ENCODE measurements around the gene EHBP1L1. TPM values are rescaled to one million over a fixed set of nuclear protein-coding genes. Genes with fewer than 3 reads are reported as not detected.

The EHBP1L1 gene
- total and polyA plus RNA-seq, 12 donors, result 30.8 to 113 (median 53.9) TPM

- Histone ChIP-seq H3K9me3 (no peaks in the 10 kb centered on the region), H3K4me1 (peaks cover 21 to 61% (median 50%) of the 10 kb centered on the region in 9 donors), H3K4me3 (peak overlapping the region in 9 of 10 donors; percentile 12 to 87 (median 75)), H3K27me3 (no peaks in the 10 kb centered on the region), H3K36me3 (peaks cover 0 to 70% (median 14%) of the 10 kb centered on the region in 9 donors), H3K27ac (peak overlapping the region; percentile 73 to 99 (median 96))
- WGBS, 2 donors, result 72 to 77% methylated on average over 35 of the region's 35 CpGs
- DNase-seq (peak in 1 of 2 donors; percentile 62), ATAC-seq (peak in 4 of 8 donors; percentile 1 to 7 (median 5))
- no peak for TF ChIP-seq CTCF (IDR thresholded peaks at IDR 0.05)
- intact Hi-C loops (cut with DNase I), result no loop called here
Observed at GRCh38 chr11:65640483-65641296, 64.8 kb downstream of the EHBP1L1 start.

- H3K27ac ChIP-seq, result peak overlapping the region in 9 of 10 donors; percentile 6 to 99 (median 95)
- 82% methylated on average over 16 of the region's 16 CpGs for WGBS, 2 donors
- no peak for ATAC-seq
Observed at GRCh38 chr11:65641297-65642013, 65.6 kb downstream of the EHBP1L1 start.

More at GRCh38 chr11:65641297-65642013, 65.6 kb downstream of the EHBP1L1 start:
- Histone ChIP-seq H3K9me3 (no peaks in the 10 kb centered on the region), H3K27me3 (peaks cover 0 to 6% (median 0%) of the 10 kb centered on the region in 7 donors), H3K4me1 (peaks cover 21 to 61% (median 50%) of the 10 kb centered on the region in 9 donors), H3K4me3 (peak overlapping the region in 7 of 10 donors; percentile 23 to 87 (median 81)), H3K36me3 (peaks cover 0 to 70% (median 12%) of the 10 kb centered on the region in 9 donors)
- intact Hi-C loops (cut with DNase I), result no loop called here
- no peak for TF ChIP-seq CTCF (IDR thresholded peaks at IDR 0.05)
- DNase-seq, result no peak

Small RNAs within 50 kb of the gene (microRNA-seq; reads per million reads assigned to microRNA genes)
- gene MIR4690, result 0 to 0.51 reads per million in 2 donors

Other genes starting within 250 kb of the EHBP1L1 start
- 10 to 100 TPM; 37.4 to 63.4 (median 50.6) TPM for gene DPF2, start 242.2 kb upstream of the EHBP1L1 start, total RNA-seq
- 10 to 100 TPM; 24.9 to 32.6 TPM for gene DPF2, start 242.2 kb upstream of the EHBP1L1 start, polyA plus RNA-seq
- gene TIGD3, start 221.3 kb upstream of the EHBP1L1 start, total RNA-seq, result under 1 TPM in 8 of 10 donors, not detected in 2; 0.11 to 0.87 (median 0.33) TPM
- under 1 TPM; 0.19 to 0.80 TPM for gene TIGD3, start 221.3 kb upstream of the EHBP1L1 start, polyA plus RNA-seq
- 10 to 100 TPM in 1 of 10 donors, 1 to 10 TPM in 9; 4.6 to 12.2 (median 8.3) TPM for gene SLC25A45, start 193.4 kb upstream of the EHBP1L1 start, total RNA-seq
- 10 to 100 TPM in 1 of 2 donors, 1 to 10 TPM in 1; 3.1 to 10.7 TPM for gene SLC25A45, start 193.4 kb upstream of the EHBP1L1 start, polyA plus RNA-seq
- 10 to 100 TPM in 6 of 10 donors, 1 to 10 TPM in 4; 6.0 to 16.9 (median 12.2) TPM for gene FRMD8, start 189.4 kb upstream of the EHBP1L1 start, total RNA-seq
- 10 to 100 TPM in 1 of 2 donors, 1 to 10 TPM in 1; 9.9 to 12.9 TPM for gene FRMD8, start 189.4 kb upstream of the EHBP1L1 start, polyA plus RNA-seq
- 100 to 1,000 TPM; 284 to 808 (median 432) TPM for gene NEAT1, start 153.3 kb upstream of the EHBP1L1 start, total RNA-seq
- gene NEAT1, start 153.3 kb upstream of the EHBP1L1 start, polyA plus RNA-seq, result 1,000 to 10,000 TPM in 1 of 2 donors, 100 to 1,000 TPM in 1; 103 to 1,899 TPM
- 1,000 to 10,000 TPM; 4,742 to 8,462 (median 5,956) TPM for gene MALAT1, start 77.0 kb upstream of the EHBP1L1 start, total RNA-seq
- 1,000 to 10,000 TPM in 1 of 2 donors, 100 to 1,000 TPM in 1; 205 to 8,339 TPM for gene MALAT1, start 77.0 kb upstream of the EHBP1L1 start, polyA plus RNA-seq
- gene SCYL1, start 51.0 kb upstream of the EHBP1L1 start, total RNA-seq, result 10 to 100 TPM; 47.4 to 66.9 (median 55.6) TPM
- 100 to 1,000 TPM in 1 of 2 donors, 10 to 100 TPM in 1; 90.0 to 130 TPM for gene SCYL1, start 51.0 kb upstream of the EHBP1L1 start, polyA plus RNA-seq
- gene LTBP3, start 17.7 kb upstream of the EHBP1L1 start, total RNA-seq, result 10 to 100 TPM; 54.4 to 92.5 (median 72.8) TPM
- 10 to 100 TPM; 42.7 to 79.7 TPM for gene LTBP3, start 17.7 kb upstream of the EHBP1L1 start, polyA plus RNA-seq
- 10 to 100 TPM; 23.7 to 44.0 (median 26.3) TPM for gene ZNRD2, start 5.6 kb upstream of the EHBP1L1 start, total RNA-seq
- gene ZNRD2, start 5.6 kb upstream of the EHBP1L1 start, polyA plus RNA-seq, result 10 to 100 TPM; 55.6 to 92.0 TPM
- gene FAM89B, start 3.5 kb upstream of the EHBP1L1 start, total RNA-seq, result 10 to 100 TPM; 21.2 to 54.9 (median 29.2) TPM
- gene FAM89B, start 3.5 kb upstream of the EHBP1L1 start, polyA plus RNA-seq, result 10 to 100 TPM; 42.0 to 55.7 TPM
- gene KCNK7, start 19.7 kb downstream of the EHBP1L1 start, total RNA-seq, result 1 to 10 TPM in 2 of 10 donors, under 1 TPM in 6, not detected in 2; 0.22 to 1.5 (median 0.35) TPM
- gene KCNK7, start 19.7 kb downstream of the EHBP1L1 start, polyA plus RNA-seq, result 1 to 10 TPM in 1 of 2 donors, under 1 TPM in 1; 0.48 to 1.4 TPM
- gene MAP3K11, start 38.2 kb downstream of the EHBP1L1 start, total RNA-seq, result 10 to 100 TPM; 23.1 to 45.6 (median 34.2) TPM
- gene MAP3K11, start 38.2 kb downstream of the EHBP1L1 start, polyA plus RNA-seq, result 10 to 100 TPM; 32.5 to 69.9 TPM
- 10 to 100 TPM in 9 of 10 donors, 1 to 10 TPM in 1; 9.4 to 16.9 (median 11.7) TPM for gene PCNX3, start 39.7 kb downstream of the EHBP1L1 start, total RNA-seq
- 10 to 100 TPM in 1 of 2 donors, 1 to 10 TPM in 1; 9.7 to 11.6 TPM for gene PCNX3, start 39.7 kb downstream of the EHBP1L1 start, polyA plus RNA-seq
- gene SIPA1, start 62.0 kb downstream of the EHBP1L1 start, total RNA-seq, result 10 to 100 TPM; 11.8 to 39.7 (median 15.6) TPM
- 10 to 100 TPM; 32.6 to 85.9 TPM for gene SIPA1, start 62.0 kb downstream of the EHBP1L1 start, polyA plus RNA-seq
- gene RELA, start 86.9 kb downstream of the EHBP1L1 start, total RNA-seq, result 10 to 100 TPM; 30.7 to 55.2 (median 40.0) TPM
- 10 to 100 TPM; 28.9 to 38.3 TPM for gene RELA, start 86.9 kb downstream of the EHBP1L1 start, polyA plus RNA-seq
- gene KAT5, start 136.2 kb downstream of the EHBP1L1 start, total RNA-seq, result 10 to 100 TPM; 40.9 to 53.6 (median 44.0) TPM
- 10 to 100 TPM; 54.9 to 62.8 TPM for gene KAT5, start 136.2 kb downstream of the EHBP1L1 start, polyA plus RNA-seq
- gene RNASEH2C, start 144.7 kb downstream of the EHBP1L1 start, total RNA-seq, result 10 to 100 TPM; 34.1 to 75.6 (median 43.5) TPM
- gene RNASEH2C, start 144.7 kb downstream of the EHBP1L1 start, polyA plus RNA-seq, result 100 to 1,000 TPM in 1 of 2 donors, 10 to 100 TPM in 1; 60.3 to 123 TPM
- gene AP5B1, start 204.9 kb downstream of the EHBP1L1 start, total RNA-seq, result 10 to 100 TPM in 1 of 10 donors, 1 to 10 TPM in 9; 6.1 to 12.8 (median 7.4) TPM
- 1 to 10 TPM; 5.0 to 5.1 TPM for gene AP5B1, start 204.9 kb downstream of the EHBP1L1 start, polyA plus RNA-seq
- gene OVOL1, start 211.0 kb downstream of the EHBP1L1 start, total RNA-seq, result not detected
- not detected for gene OVOL1, start 211.0 kb downstream of the EHBP1L1 start, polyA plus RNA-seq